Dendritic cell treated with granulocyte-macrophage colony-stimulating factor and Interleukin-4, amounts not matched to agents 40 ng/mL and 50 ng/mL, for 4 days (primary cell): ENCODE measurements around the gene TGM3.

Source experiments
- H3K27ac Mint-ChIP-seq: one replicate; pipeline ENCODE4 v1.8.0; 2022; ENCODE audit warnings: mild to moderate bottlenecking, mixed read lengths
- H3K27me3 Mint-ChIP-seq: one replicate; pipeline ENCODE4 v1.8.0; 2022; ENCODE audit warnings: mild to moderate bottlenecking, mixed read lengths
- H3K36me3 Mint-ChIP-seq: one replicate; pipeline ENCODE4 v1.8.0; 2022; ENCODE audit warnings: low read depth, mixed read lengths
- H3K4me1 Mint-ChIP-seq: one replicate; pipeline ENCODE4 v1.8.0; 2022; ENCODE audit warnings: low read depth, mixed read lengths
- H3K4me3 Mint-ChIP-seq: one replicate; pipeline ENCODE4 v1.8.0; 2022; ENCODE audit warnings: mild to moderate bottlenecking, moderate library complexity, mixed read lengths
- H3K9me3 Mint-ChIP-seq: one replicate; pipeline ENCODE4 v1.8.0; 2022; ENCODE audit warnings: mixed read lengths
- intact Hi-C: fragments of 100-400 bp; cut with micrococcal nuclease; formaldehyde crosslinking; loops from one replicate; pipeline ENCODE4 v1.15.0; 2022

TGM3 gene

GRCh38 chr20:2341336-2341735, 45.5 kb downstream of the TGM3 start:
- no peak overlapping the region for H3K27ac Mint-ChIP-seq
- H3K27me3 Mint-ChIP-seq, result peaks cover 17% of the 10 kb centered on the region
- no peaks in the 10 kb centered on the region for H3K36me3 Mint-ChIP-seq
- no peak overlapping the region for H3K4me3 Mint-ChIP-seq
- H3K9me3 Mint-ChIP-seq, result no peaks in the 10 kb centered on the region
- peaks cover 10% of the 10 kb centered on the region for H3K4me1 Mint-ChIP-seq
- intact Hi-C loops, result no loop called here

- Mint-ChIP-seq H3K9me3 (no peaks in the 10 kb centered on the region), H3K27ac (no peak overlapping the region), H3K4me3 (no peak overlapping the region), H3K27me3 (peaks cover 14% of the 10 kb centered on the region), H3K4me1 (peaks cover 10% of the 10 kb centered on the region), H3K36me3 (no peaks in the 10 kb centered on the region)
- intact Hi-C loops, result no loop called here
Observed at GRCh38 chr20:2342243-2342642, 46.4 kb downstream of the TGM3 start.

GRCh38 chr20:2346188-2346587, 50.4 kb downstream of the TGM3 start:
- intact Hi-C loops, result no loop called here
- Mint-ChIP-seq H3K4me3 (no peak overlapping the region), H3K27ac (no peak overlapping the region), H3K9me3 (no peaks in the 10 kb centered on the region), H3K27me3 (peaks cover 26% of the 10 kb centered on the region), H3K4me1 (no peaks in the 10 kb centered on the region), H3K36me3 (no peaks in the 10 kb centered on the region)

GRCh38 chr20:2348336-2348735, 52.5 kb downstream of the TGM3 start:
- no peak overlapping the region for H3K4me3 Mint-ChIP-seq
- H3K27me3 Mint-ChIP-seq, result peaks cover 31% of the 10 kb centered on the region
- H3K4me1 Mint-ChIP-seq, result no peaks in the 10 kb centered on the region
- H3K36me3 Mint-ChIP-seq, result no peaks in the 10 kb centered on the region
- intact Hi-C loops, result no loop called here
- H3K27ac Mint-ChIP-seq, result no peak overlapping the region
- H3K9me3 Mint-ChIP-seq, result no peaks in the 10 kb centered on the region

GRCh38 chr20:2349801-2350200, 54.0 kb downstream of the TGM3 start:
- H3K4me1 Mint-ChIP-seq, result no peaks in the 10 kb centered on the region
- no peak overlapping the region for H3K4me3 Mint-ChIP-seq
- H3K27me3 Mint-ChIP-seq, result peaks cover 40% of the 10 kb centered on the region
- intact Hi-C loops, result no loop called here
- H3K36me3 Mint-ChIP-seq, result no peaks in the 10 kb centered on the region
- H3K9me3 Mint-ChIP-seq, result no peaks in the 10 kb centered on the region
- no peak overlapping the region for H3K27ac Mint-ChIP-seq

- intact Hi-C loops, result no loop called here
- no peak overlapping the region for H3K4me3 Mint-ChIP-seq
- no peaks in the 10 kb centered on the region for H3K36me3 Mint-ChIP-seq
- H3K9me3 Mint-ChIP-seq, result no peaks in the 10 kb centered on the region
- no peaks in the 10 kb centered on the region for H3K4me1 Mint-ChIP-seq
- peaks cover 45% of the 10 kb centered on the region for H3K27me3 Mint-ChIP-seq
- H3K27ac Mint-ChIP-seq, result no peak overlapping the region
Observed at GRCh38 chr20:2350606-2351005, 54.8 kb downstream of the TGM3 start.

- no peaks in the 10 kb centered on the region for H3K36me3 Mint-ChIP-seq
- peaks cover 54% of the 10 kb centered on the region for H3K27me3 Mint-ChIP-seq
- H3K4me1 Mint-ChIP-seq, result no peaks in the 10 kb centered on the region
- H3K27ac Mint-ChIP-seq, result no peak overlapping the region
- H3K4me3 Mint-ChIP-seq, result no peak overlapping the region
- H3K9me3 Mint-ChIP-seq, result no peaks in the 10 kb centered on the region
- intact Hi-C loops, result no loop called here
Observed at GRCh38 chr20:2353231-2353630, 57.4 kb downstream of the TGM3 start.

- H3K36me3 Mint-ChIP-seq, result no peaks in the 10 kb centered on the region
- no peak overlapping the region for H3K4me3 Mint-ChIP-seq
- H3K9me3 Mint-ChIP-seq, result peaks cover 17% of the 10 kb centered on the region
- H3K27ac Mint-ChIP-seq, result no peak overlapping the region
- intact Hi-C loops, result no loop called here
- peaks cover 60% of the 10 kb centered on the region for H3K27me3 Mint-ChIP-seq
- no peaks in the 10 kb centered on the region for H3K4me1 Mint-ChIP-seq
Observed at GRCh38 chr20:2357114-2357513, 61.3 kb downstream of the TGM3 start.

- Mint-ChIP-seq H3K9me3 (peaks cover 17% of the 10 kb centered on the region), H3K4me1 (no peaks in the 10 kb centered on the region), H3K36me3 (no peaks in the 10 kb centered on the region), H3K27ac (no peak overlapping the region), H3K4me3 (no peak overlapping the region), H3K27me3 (peaks cover 55% of the 10 kb centered on the region)
- intact Hi-C loops, result no loop called here
Observed at GRCh38 chr20:2358006-2358405, 62.2 kb downstream of the TGM3 start.

- H3K36me3 Mint-ChIP-seq, result no peaks in the 10 kb centered on the region
- H3K27me3 Mint-ChIP-seq, result peaks cover 53% of the 10 kb centered on the region
- H3K4me3 Mint-ChIP-seq, result no peak overlapping the region
Observed at GRCh38 chr20:2361035-2361593, 65.3 kb downstream of the TGM3 start.

GRCh38 chr20:2363187-2363586, 67.4 kb downstream of the TGM3 start:
- peaks cover 17% of the 10 kb centered on the region for H3K9me3 Mint-ChIP-seq
- intact Hi-C loops, result no loop called here
- H3K27ac Mint-ChIP-seq, result no peak overlapping the region
- H3K4me3 Mint-ChIP-seq, result no peak overlapping the region
- H3K27me3 Mint-ChIP-seq, result peaks cover 57% of the 10 kb centered on the region
- H3K4me1 Mint-ChIP-seq, result no peaks in the 10 kb centered on the region
- no peaks in the 10 kb centered on the region for H3K36me3 Mint-ChIP-seq

More at GRCh38 chr20:2361035-2361593, 65.3 kb downstream of the TGM3 start:
- Mint-ChIP-seq H3K9me3 (peaks cover 17% of the 10 kb centered on the region), H3K27ac (no peak overlapping the region), H3K4me1 (no peaks in the 10 kb centered on the region)
- intact Hi-C loops, result no loop called here

GRCh38 chr20:2363587-2363986, 67.8 kb downstream of the TGM3 start:
- no peak overlapping the region for H3K4me3 Mint-ChIP-seq
- no peaks in the 10 kb centered on the region for H3K4me1 Mint-ChIP-seq
- H3K9me3 Mint-ChIP-seq, result peaks cover 17% of the 10 kb centered on the region
- peaks cover 60% of the 10 kb centered on the region for H3K27me3 Mint-ChIP-seq
- intact Hi-C loops, result no loop called here
- H3K36me3 Mint-ChIP-seq, result no peaks in the 10 kb centered on the region
- H3K27ac Mint-ChIP-seq, result no peak overlapping the region

- intact Hi-C loops, result no loop called here
- H3K4me1 Mint-ChIP-seq, result no peaks in the 10 kb centered on the region
- H3K9me3 Mint-ChIP-seq, result peaks cover 17% of the 10 kb centered on the region
- H3K27ac Mint-ChIP-seq, result no peak overlapping the region
- H3K36me3 Mint-ChIP-seq, result no peaks in the 10 kb centered on the region
- peaks cover 63% of the 10 kb centered on the region for H3K27me3 Mint-ChIP-seq
- H3K4me3 Mint-ChIP-seq, result no peak overlapping the region
Observed at GRCh38 chr20:2364044-2364443, 68.2 kb downstream of the TGM3 start.

- H3K9me3 Mint-ChIP-seq, result peaks cover 17% of the 10 kb centered on the region
- intact Hi-C loops, result no loop called here
- H3K4me3 Mint-ChIP-seq, result no peak overlapping the region
- no peaks in the 10 kb centered on the region for H3K36me3 Mint-ChIP-seq
- no peak overlapping the region for H3K27ac Mint-ChIP-seq
- peaks cover 63% of the 10 kb centered on the region for H3K27me3 Mint-ChIP-seq
- H3K4me1 Mint-ChIP-seq, result no peaks in the 10 kb centered on the region
Observed at GRCh38 chr20:2365091-2365490, 69.3 kb downstream of the TGM3 start.

- peaks cover 65% of the 10 kb centered on the region for H3K27me3 Mint-ChIP-seq
- no peaks in the 10 kb centered on the region for H3K36me3 Mint-ChIP-seq
- intact Hi-C loops, result no loop called here
- no peaks in the 10 kb centered on the region for H3K4me1 Mint-ChIP-seq
- H3K4me3 Mint-ChIP-seq, result no peak overlapping the region
- peaks cover 12% of the 10 kb centered on the region for H3K9me3 Mint-ChIP-seq
- H3K27ac Mint-ChIP-seq, result no peak overlapping the region
Observed at GRCh38 chr20:2365666-2366065, 69.9 kb downstream of the TGM3 start.
